Loucy (cell line): ENCODE results near the gene LOXHD1.

Experiments used
- H2AFZ ChIP-seq: fragments of 200-600 bp; sonication (generic); 2 replicates; pipeline ENCODE4 v1.6.0; 2016; ENCODE audit warnings: antibody characterized with exemption, mild to moderate bottlenecking, low read length, moderate library complexity
- H3F3A ChIP-seq: fragments of 200-600 bp; 2 replicates; pipeline ENCODE4 v1.6.0; 2016; ENCODE audit warnings: antibody characterized with exemption, low read depth, mild to moderate bottlenecking
- H3K27me3 ChIP-seq: fragments of 200-600 bp; sonication (generic); 2 replicates; pipeline ENCODE4 v1.6.1; 2014; ENCODE audit warnings: low read length, mild to moderate bottlenecking; ENCODE audit not compliant: insufficient read depth, poor library complexity, severe bottlenecking
- H3K36me3 ChIP-seq: fragments of 200-600 bp; sonication (generic); 2 replicates; pipeline ENCODE4 v1.6.1; 2016; ENCODE audit warnings: low read length; ENCODE audit not compliant: insufficient read depth
- H3K4me1 ChIP-seq: fragments of 200-600 bp; sonication (generic); 2 replicates; pipeline ENCODE4 v1.5.1; 2014; ENCODE audit warnings: low read length, mild to moderate bottlenecking; ENCODE audit not compliant: insufficient read depth, poor library complexity, severe bottlenecking
- H3K4me2 ChIP-seq: fragments of 200-600 bp; sonication (generic); 2 replicates; pipeline ENCODE4 v1.6.0; 2014; ENCODE audit warnings: antibody characterized with exemption, low read length, low read depth, mild to moderate bottlenecking; ENCODE audit not compliant: poor library complexity, severe bottlenecking
- H3K4me3 ChIP-seq: fragments of 200-600 bp; sonication (generic); 2 replicates; pipeline ENCODE4 v1.5.1; 2014; ENCODE audit warnings: low read length, mild to moderate bottlenecking, mixed read lengths; ENCODE audit not compliant: poor library complexity, severe bottlenecking
- H3K79me2 ChIP-seq: fragments of 200-600 bp; sonication (generic); 2 replicates; pipeline ENCODE4 v1.6.1; 2014; ENCODE audit warnings: low read length; ENCODE audit not compliant: insufficient read depth
- H3K9ac ChIP-seq: fragments of 200-600 bp; sonication (generic); 2 replicates; pipeline ENCODE4 v1.6.0; 2014; ENCODE audit warnings: mild to moderate bottlenecking, low read depth, low read length, moderate library complexity; ENCODE audit not compliant: poor library complexity, severe bottlenecking
- H3K9me2 ChIP-seq: fragments of 200-600 bp; sonication (generic); replicated peaks from 2 replicates; pipeline ENCODE4 v1.6.1; 2016; ENCODE audit warnings: low read depth, low read length, mixed read lengths
- H3K9me3 ChIP-seq: fragments of 200-600 bp; sonication (generic); 2 replicates; pipeline ENCODE4 v1.6.1; 2014; ENCODE audit warnings: mild to moderate bottlenecking, antibody characterized with exemption, low read length, low read depth; ENCODE audit not compliant: insufficient read depth
- H4K20me1 ChIP-seq: fragments of 200-600 bp; sonication (generic); 2 replicates; pipeline ENCODE4 v1.6.0; 2014; ENCODE audit warnings: antibody characterized with exemption, low read length, mild to moderate bottlenecking; ENCODE audit not compliant: insufficient read depth, poor library complexity, severe bottlenecking
- CTCF ChIP-seq: fragments of 200-600 bp; sonication (generic); conservative IDR thresholded peaks from 2 replicates; pipeline ENCODE4 v1.5.1; 2014; ENCODE audit warnings: mild to moderate bottlenecking, antibody characterized with exemption, low read length
- EZH2phosphoT487 ChIP-seq: fragments of 200-600 bp; IDR thresholded peaks from 2 replicates; pipeline ENCODE4 v1.6.1; 2018; ENCODE audit warnings: antibody characterized with exemption, mild to moderate bottlenecking, moderate library complexity, borderline replicate concordance

The LOXHD1 gene

GRCh38 chr18:46497129-46497528, 159.9 kb downstream of the LOXHD1 start:
- no peak overlapping the region for H3K9ac ChIP-seq
- no peak for TF ChIP-seq EZH2phosphoT487
- TF ChIP-seq CTCF = no peak
- no peaks in the 10 kb centered on the region for H3K9me2 ChIP-seq
- no peaks in the 10 kb centered on the region for H3K9me3 ChIP-seq
- H3K4me1 ChIP-seq = no peaks in the 10 kb centered on the region
- H3K36me3 ChIP-seq = no peaks in the 10 kb centered on the region
- H3F3A ChIP-seq = no peaks in the 10 kb centered on the region
- no peak overlapping the region for H3K4me3 ChIP-seq
- no peaks in the 10 kb centered on the region for H4K20me1 ChIP-seq
- H3K4me2 ChIP-seq = no peak overlapping the region
- H2AFZ ChIP-seq = no peak overlapping the region
- no peaks in the 10 kb centered on the region for H3K27me3 ChIP-seq
- H3K79me2 ChIP-seq = no peaks in the 10 kb centered on the region

- no peak overlapping the region for H3K9ac ChIP-seq
- TF ChIP-seq CTCF (no peak), EZH2phosphoT487 (no peak)
- no peak overlapping the region for H3K4me2 ChIP-seq
- no peaks in the 10 kb centered on the region for H3K9me3 ChIP-seq
- H3K79me2 ChIP-seq = no peaks in the 10 kb centered on the region
- H2AFZ ChIP-seq = no peak overlapping the region
- no peak overlapping the region for H3K4me3 ChIP-seq
- H3K27me3 ChIP-seq = no peaks in the 10 kb centered on the region
- H3K9me2 ChIP-seq = no peaks in the 10 kb centered on the region
- H3K4me1 ChIP-seq = no peaks in the 10 kb centered on the region
- no peaks in the 10 kb centered on the region for H3K36me3 ChIP-seq
- H3F3A ChIP-seq = no peaks in the 10 kb centered on the region
- H4K20me1 ChIP-seq = no peaks in the 10 kb centered on the region
Observed at GRCh38 chr18:46488471-46489213, 168.4 kb downstream of the LOXHD1 start.

- H3K9ac ChIP-seq = no peak overlapping the region
- no peak overlapping the region for H3K4me2 ChIP-seq
- no peaks in the 10 kb centered on the region for H3K79me2 ChIP-seq
- H3F3A ChIP-seq = no peaks in the 10 kb centered on the region
- H3K4me3 ChIP-seq = no peak overlapping the region
- H4K20me1 ChIP-seq = no peaks in the 10 kb centered on the region
- H3K9me2 ChIP-seq = no peaks in the 10 kb centered on the region
- no peaks in the 10 kb centered on the region for H3K27me3 ChIP-seq
- no peaks in the 10 kb centered on the region for H3K4me1 ChIP-seq
- H2AFZ ChIP-seq = no peak overlapping the region
- no peak for TF ChIP-seq CTCF
- no peak for TF ChIP-seq EZH2phosphoT487
- H3K9me3 ChIP-seq = no peaks in the 10 kb centered on the region
- H3K36me3 ChIP-seq = no peaks in the 10 kb centered on the region
Observed at GRCh38 chr18:46485675-46486194, 171.3 kb downstream of the LOXHD1 start.
